ENCODE data around the gene GNB1.

Gene GNB1

GRCh38 chr1:1768249-1768992 is 122.5 kb downstream of the GNB1 start:
- TF ChIP-seq CEBPB (IDR thresholded peaks at IDR 0.05) (no peak), EGR1 (IDR thresholded peaks at IDR 0.05) (no peak)

- no peak for TF ChIP-seq TCF12 (IDR thresholded peaks at IDR 0.05; ENCODE audit: low read depth)
- TF ChIP-seq RAD21 (IDR thresholded peaks at IDR 0.05; ENCODE audit: low read depth): no peak
- no peak for TF ChIP-seq ZBTB7A (IDR thresholded peaks at IDR 0.05; ENCODE audit: low read depth)
- TF ChIP-seq CEBPB (IDR thresholded peaks at IDR 0.05): no peak
- TF ChIP-seq MAX (IDR thresholded peaks at IDR 0.05): no peak
- no peak for TF ChIP-seq USF1 (IDR thresholded peaks at IDR 0.05)
- TF ChIP-seq EGR1 (IDR thresholded peaks at IDR 0.05): no peak
- no peak for TF ChIP-seq YY1 (IDR thresholded peaks at IDR 0.05; ENCODE audit: low read depth)
- no peak for TF ChIP-seq TEAD4 (IDR thresholded peaks at IDR 0.05)
- no peak for TF ChIP-seq EP300 (IDR thresholded peaks at IDR 0.05; ENCODE audit: borderline replicate concordance)
- no peak for TF ChIP-seq FOXM1 (IDR thresholded peaks at IDR 0.05; ENCODE audit: borderline replicate concordance, low read depth)
Measured at GRCh38 chr1:1764876-1765470, 125.9 kb downstream of the GNB1 start.

DNA sequence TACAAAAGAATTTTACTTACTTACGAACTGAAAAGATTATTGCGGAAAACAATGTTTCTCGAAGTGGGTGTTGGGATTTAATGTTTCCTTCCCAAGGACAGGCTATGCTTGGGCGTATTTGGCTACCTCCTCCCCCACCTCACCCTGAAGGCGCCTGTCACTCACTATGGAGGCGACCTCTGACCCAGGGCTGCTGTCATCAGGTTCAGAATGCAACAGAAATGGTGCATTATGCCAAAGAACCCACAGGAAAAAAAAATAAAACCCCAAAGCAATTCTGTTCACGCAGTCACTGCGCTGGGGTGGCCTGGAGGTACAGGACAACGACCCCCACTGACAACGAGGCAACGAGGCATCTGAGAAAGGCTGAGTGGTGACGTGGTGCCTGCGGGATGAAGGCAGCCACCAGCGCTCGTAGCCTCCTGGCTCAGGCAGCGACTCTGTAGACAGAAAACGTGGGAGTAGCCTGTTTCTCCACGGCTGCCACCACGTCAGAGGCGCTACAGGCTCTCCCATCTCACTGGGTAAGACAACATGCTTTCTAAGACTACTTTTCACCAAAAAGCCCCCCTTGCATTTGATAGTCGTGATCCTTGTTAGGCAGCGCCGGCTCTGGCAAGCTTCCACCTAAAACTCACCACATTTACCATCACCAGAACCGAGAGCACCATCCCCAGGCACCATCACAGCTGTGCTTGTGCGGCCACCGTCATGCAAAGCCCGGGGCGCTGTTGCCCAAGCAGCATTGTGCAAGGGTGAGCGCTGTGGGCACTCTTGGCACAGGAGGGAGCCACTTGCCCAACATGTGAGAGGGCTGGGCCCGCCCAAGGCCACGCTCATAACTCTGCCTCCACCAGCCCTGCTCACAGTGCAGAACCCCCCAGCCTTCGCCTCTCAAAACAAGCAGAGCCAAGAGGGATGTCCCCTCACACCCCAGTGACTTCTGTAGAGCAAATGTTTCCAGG is 126.9 kb downstream of the GNB1 start:
- TF ChIP-seq CEBPB (IDR thresholded peaks at IDR 0.05): peak; percentile 66
- peak; percentile 12; the same call in 1 of the 2 replicates for TF ChIP-seq RAD21 (IDR thresholded peaks at IDR 0.05; ENCODE audit: low read depth)
- no peak for TF ChIP-seq NFIC (IDR thresholded peaks at IDR 0.05)
- no peak for TF ChIP-seq YY1 (IDR thresholded peaks at IDR 0.05; ENCODE audit: low read depth)
- no peak for TF ChIP-seq REST (IDR thresholded peaks at IDR 0.05; ENCODE audit: low read depth)

- TF ChIP-seq EGR1 (IDR thresholded peaks at IDR 0.05): no peak
- no peak for TF ChIP-seq RAD21 (IDR thresholded peaks at IDR 0.05; ENCODE audit: low read depth)
- no peak for TF ChIP-seq ZBTB7A (IDR thresholded peaks at IDR 0.05; ENCODE audit: low read depth)
- TF ChIP-seq TCF12 (IDR thresholded peaks at IDR 0.05; ENCODE audit: low read depth): no peak
- TF ChIP-seq TAF1 (IDR thresholded peaks at IDR 0.05; ENCODE audit: low read depth): no peak
- TF ChIP-seq USF1 (IDR thresholded peaks at IDR 0.05): no peak
Measured at GRCh38 chr1:1761504-1762376, 129.1 kb downstream of the GNB1 start.

DNA sequence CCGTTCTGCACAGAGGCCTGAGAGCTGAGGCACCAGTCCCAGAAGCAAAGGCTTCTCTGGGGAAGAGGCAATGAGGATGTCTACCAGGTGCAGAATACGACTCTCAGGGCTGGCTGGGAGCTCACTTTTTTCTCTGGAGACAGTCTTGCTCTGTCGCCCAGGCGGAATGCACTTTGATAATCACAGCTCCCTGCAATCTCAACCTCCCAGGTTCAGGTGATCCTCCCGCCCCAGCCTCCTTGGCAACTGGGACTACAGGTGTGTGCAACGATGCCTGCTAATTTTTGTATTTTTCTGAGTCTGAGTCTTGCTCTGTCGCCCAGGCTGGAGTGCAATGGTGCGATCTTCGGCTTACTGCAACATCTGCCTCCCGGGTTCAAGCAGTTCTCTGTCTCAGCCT is 130.2 kb downstream of the GNB1 start:
- TF ChIP-seq TCF12 (IDR thresholded peaks at IDR 0.05; ENCODE audit: low read depth) (peak; percentile 78), CREB1 (IDR thresholded peaks at IDR 0.05; ENCODE audit: low read depth) (no peak), RAD21 (IDR thresholded peaks at IDR 0.05; ENCODE audit: low read depth) (no peak), EP300 (IDR thresholded peaks at IDR 0.05; ENCODE audit: borderline replicate concordance) (peak; percentile 48; the same call in 1 of the 2 replicates), NFIC (IDR thresholded peaks at IDR 0.05) (0 out of 2 replicates have a peak, but pooled peaks have one; percentile 44), TEAD4 (IDR thresholded peaks at IDR 0.05) (peak; percentile 78), CEBPB (IDR thresholded peaks at IDR 0.05) (no peak)

GRCh38 chr1:1760345-1760650 is 130.6 kb downstream of the GNB1 start:
- TF ChIP-seq TEAD4 (IDR thresholded peaks at IDR 0.05) (no peak), RAD21 (IDR thresholded peaks at IDR 0.05; ENCODE audit: low read depth) (no peak), TAF1 (IDR thresholded peaks at IDR 0.05; ENCODE audit: low read depth) (no peak), EP300 (IDR thresholded peaks at IDR 0.05; ENCODE audit: borderline replicate concordance) (no peak)
